GM21786 (cell line): ENCODE measurements around the gene ZNF77.
"Not testable (repeated sequence)": the region's sequence is repeated elsewhere in the genome, so short reads cannot be mapped to it uniquely, and the experiment has no call there.

Source experiments
- ATAC-seq: cut with Tn5 transposase; IDR thresholded peaks from one replicate; pipeline ENCODE4 v1.9.1; 2021; ENCODE audit not compliant: unreplicated experiment

Gene ZNF77

DNA sequence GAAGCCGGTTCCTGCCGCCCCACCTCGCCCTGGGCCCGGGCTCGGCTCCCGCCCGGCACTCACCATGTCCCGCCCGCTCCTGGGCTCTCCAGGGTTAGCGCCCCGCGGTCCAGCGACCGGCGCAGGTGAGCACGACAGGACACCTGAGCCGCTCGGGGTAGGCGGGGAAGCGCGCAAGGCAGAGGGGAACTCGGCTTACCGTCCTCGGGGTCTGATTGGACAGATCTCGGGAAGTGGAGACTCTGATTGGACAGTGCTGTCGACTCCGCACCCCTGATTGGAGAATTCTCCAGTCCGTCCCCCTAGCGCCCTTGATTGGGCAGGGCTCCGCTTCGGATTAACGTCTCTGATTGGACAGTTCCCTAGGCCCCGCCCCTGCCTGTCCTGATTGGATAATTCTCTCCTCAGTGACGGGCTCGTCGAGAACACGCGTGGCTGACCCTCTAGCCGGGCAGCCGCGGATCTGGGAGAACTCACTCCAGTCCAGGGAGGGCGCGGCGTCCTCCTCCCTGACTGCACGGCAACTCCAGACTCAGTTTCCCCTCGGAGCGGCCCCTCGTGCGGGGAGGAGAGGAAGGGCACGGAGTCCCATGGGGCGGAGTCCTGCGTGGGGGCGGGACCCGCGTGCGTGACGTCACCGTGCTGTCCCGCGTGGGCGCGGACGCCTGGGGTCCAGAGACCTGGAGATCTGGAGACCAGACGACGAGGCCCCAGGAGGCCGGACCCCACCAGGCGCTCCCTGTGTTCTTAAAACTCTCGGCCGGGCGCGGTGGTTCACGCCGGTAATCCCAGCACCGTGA is at the start of gene ZNF77:
TSS of gene ZNF77 (minus strand) at position 197 of the 800 bp plus-strand sequence. CDS start at position 66, 131 bp downstream.
- peak; percentile 98 for ATAC-seq

- ATAC-seq, result no peak
Observed at GRCh38 chr19:2993579-2993978, 48.8 kb upstream of the ZNF77 start.

- no peak for ATAC-seq
Observed at GRCh38 chr19:2992958-2993357, 48.2 kb upstream of the ZNF77 start.

DNA sequence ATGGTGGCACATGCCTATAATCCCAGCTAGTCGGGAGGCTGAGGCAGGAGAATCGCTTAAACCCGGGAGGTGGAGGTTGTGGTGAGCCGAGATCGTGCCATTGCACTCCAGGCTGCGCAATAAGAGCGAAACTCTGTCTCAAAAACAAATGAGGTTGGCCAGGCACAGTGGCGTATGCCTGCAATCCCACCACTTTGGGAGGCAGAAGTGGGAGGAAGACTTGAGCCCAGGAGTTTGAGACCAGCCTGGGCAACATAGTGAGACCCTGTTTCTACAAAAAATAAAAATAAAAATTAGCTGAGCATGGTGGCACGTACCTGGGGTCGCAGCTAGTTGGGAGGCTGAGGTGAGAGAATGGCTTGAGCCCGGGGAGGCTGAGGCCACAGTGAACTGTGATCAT is 47.6 kb upstream of the ZNF77 start:
- ATAC-seq, result not testable (repeated sequence)

DNA sequence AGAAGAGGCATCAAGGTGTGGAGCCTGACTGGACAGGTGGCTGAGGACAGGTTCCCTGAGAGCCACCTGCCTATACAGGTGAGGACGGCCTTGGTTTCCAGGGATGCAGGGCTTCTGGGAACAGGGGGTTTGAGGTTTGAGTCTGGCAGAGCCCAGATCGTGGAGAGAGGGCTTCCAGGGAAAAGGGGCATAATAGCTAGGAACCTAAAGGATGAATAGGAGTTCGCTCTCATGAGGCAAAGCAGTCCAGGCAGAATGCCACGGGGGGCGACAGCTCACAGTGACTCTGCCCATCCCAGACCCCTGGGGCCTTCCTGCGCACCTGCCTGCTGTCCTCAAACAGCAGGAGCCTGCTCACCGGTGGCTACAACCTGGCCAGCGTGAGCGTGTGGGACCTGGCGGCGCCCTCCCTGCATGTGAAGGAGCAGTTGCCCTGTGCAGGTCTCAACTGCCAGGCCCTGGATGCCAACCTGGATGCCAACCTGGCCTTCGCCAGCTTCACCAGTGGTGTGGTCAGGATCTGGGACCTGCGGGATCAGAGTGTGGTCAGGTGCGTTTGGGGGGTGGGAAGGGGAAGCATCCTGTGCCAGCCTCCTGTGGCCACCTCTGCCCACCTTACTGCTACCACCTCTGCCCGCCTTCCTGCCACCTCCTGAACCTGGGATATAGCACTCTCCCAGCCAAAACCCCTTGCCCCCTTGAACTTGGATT is 44.6 kb upstream of the ZNF77 start:
- no peak for ATAC-seq

DNA sequence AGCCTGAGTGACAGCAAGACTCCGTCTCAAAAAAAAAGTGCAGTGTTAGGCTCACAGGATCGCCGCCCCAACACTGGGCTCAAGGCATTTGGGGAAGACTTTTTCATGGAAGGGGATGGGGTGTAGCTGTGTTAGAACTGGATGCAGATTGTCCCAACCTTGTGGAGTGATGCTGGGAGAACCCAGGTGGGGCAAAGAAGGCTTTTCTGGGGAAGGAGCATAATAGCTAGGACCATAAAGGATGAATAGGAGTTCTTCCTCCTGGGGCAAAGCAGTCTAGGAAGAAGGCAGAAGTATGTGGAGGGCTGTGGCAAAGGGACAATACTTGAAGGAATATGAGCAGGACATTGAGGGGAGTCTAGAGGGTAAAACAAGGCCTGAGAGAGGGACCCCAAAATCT is 43.8 kb upstream of the ZNF77 start:
- no peak for ATAC-seq

DNA sequence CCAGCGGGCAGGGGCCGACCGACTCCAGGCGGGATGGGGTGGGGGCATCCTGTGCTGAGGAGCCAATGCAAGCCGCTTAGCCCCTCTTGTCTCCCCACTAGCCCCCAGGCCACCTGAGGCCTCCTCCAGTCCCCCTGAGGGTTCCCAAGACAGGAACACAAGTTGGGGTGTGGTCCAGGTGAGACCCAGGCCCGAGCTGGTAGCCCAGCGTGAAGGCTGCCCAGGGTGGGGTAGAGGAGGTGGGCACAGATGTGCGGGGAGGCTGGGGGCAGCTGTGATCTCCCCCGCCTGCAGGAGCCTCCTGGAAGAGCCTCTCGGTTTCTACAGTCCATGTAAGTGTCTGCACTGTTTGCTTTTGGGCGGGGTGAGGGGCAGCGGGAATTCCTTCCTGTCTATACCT is 43.0 kb upstream of the ZNF77 start:
- no peak for ATAC-seq

DNA sequence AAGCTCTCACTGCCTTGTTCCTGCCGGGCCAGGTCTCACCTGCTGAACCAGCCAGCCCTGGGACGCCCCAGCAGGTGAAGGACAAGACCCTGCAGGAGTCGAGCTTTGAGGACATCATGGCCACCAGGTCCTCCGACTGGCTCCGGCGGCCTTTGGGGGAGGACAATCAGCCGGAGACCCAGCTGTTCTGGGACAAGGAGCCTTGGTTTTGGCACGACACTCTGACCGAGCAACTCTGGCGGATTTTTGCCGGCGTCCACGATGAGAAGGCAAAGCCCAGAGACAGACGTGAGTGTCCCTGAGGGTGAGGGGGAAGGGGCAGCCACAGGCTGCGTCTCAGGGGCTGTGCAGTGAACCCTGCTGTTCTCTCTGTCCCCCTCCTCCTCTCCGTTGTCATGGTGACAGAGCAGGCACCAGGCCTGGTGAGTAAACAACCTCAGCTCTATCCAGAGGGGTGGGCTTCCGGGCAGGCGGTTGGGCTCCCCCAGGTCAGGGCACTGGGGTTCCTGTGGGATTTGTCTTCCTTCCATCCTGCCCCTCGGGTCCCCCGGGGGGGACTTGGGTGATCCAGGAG is 42.3 kb upstream of the ZNF77 start:
- ATAC-seq, result no peak

DNA sequence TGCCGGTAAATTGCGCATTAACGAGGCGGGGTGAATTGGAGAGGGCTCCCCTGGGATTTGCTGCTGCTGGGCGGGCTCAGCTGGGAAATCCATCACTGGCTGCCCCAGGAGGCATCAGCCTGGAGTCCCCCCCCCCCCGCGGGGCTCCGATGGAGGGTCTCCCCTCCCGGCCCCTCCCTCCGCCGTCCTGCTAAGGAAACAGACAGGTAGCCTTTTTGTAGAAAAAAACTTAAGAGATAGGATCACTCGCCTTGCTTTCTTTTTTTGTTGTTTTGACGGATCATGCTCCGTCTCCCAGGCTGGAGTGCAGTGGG is 39.4 kb upstream of the ZNF77 start:
- ATAC-seq, result no peak

GRCh38 chr19:2983351-2984214 is 38.8 kb upstream of the ZNF77 start:
- no peak for ATAC-seq

DNA sequence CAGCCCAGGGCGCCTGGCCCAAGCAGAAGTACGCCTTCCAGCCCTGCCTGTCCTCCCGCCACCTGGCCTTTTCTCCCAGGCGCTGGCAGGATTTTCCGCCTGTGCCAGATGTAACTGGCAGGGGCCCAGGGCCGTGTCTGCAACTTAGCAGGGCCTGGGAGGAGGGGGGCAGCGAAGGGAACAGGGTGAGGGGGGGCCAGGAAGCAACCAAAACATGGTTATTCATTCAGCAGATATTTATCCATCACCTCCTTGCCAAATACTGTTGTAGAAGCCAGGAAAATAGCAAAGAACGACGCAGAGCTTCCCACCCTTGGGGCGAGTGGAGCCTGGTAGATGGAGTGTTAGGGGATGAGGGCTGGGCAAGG is 38.2 kb upstream of the ZNF77 start:
- no peak for ATAC-seq

DNA sequence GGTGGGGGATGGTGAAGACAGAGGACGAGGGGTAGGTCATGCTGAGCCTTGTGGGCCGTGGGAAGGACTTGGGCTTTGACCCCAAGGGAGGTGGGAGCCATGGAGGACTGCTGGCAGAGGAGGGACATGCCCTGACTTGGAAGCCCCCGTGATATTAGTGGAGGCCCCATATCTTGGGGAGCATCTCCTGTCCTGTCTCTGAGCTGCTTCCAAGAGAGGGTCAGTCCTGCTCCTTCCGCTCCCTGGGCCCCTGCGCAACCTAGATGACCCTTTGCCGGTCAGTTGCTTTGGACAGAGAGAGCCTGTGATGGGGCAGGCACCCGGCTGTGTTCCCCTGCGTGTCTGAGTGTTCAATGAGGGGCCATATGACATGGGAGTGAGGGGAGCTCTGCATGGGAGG is 37.8 kb upstream of the ZNF77 start:
- ATAC-seq, result no peak

DNA sequence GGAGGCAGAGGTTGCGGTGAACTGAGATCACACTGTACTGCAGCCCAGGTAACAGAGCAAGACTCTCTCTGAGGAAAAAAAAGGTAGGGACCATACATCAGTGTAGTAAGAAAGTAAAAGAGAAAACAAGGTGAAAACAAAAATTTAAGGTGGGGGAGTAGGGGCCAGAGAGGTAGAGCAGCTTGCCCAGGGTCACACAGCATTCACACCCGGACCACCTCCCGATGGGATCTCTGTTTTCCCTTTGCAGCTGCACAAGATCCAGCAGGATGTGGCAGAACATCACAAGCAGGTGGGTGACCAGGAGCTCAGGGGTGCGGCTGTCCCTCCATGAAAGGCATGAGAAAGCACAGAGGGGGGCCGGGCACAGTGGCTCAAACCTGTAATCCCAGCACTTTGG is 37.1 kb upstream of the ZNF77 start:
- ATAC-seq, result no peak

- no peak for ATAC-seq
Observed at GRCh38 chr19:2978772-2979171, 34.0 kb upstream of the ZNF77 start.

- no peak for ATAC-seq
Observed at GRCh38 chr19:2978166-2978767, 33.5 kb upstream of the ZNF77 start.

DNA sequence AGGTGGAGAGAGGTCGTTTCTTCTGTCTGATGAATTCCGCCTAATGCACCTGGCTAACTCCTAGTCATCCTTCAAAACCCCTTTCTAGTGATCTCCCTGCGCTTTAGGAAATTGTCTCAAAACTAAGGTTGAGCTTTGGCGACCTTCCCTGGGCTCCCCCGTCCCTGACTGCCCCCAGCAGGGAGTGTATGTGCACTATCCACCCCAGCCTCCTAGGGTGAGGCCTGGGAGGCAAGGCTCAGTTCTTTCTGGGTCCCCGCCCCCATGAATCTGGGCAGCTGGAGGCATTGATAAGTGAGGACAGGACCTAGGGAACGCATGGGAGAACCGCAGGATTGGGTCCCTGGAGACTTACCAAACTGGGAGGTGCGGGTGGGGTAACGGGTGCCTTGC is 33.0 kb upstream of the ZNF77 start:
- ATAC-seq, result no peak

- ATAC-seq, result peak; percentile 90
Observed at GRCh38 chr19:2977001-2977745, 32.4 kb upstream of the ZNF77 start, which contains the start of gene TLE6. TSS of gene TLE6 (plus strand) at chr19:2977564. CDS start at chr19:2978234, 670 bp downstream.

- no peak for ATAC-seq
Observed at GRCh38 chr19:2976609-2977000, 31.8 kb upstream of the ZNF77 start.

DNA sequence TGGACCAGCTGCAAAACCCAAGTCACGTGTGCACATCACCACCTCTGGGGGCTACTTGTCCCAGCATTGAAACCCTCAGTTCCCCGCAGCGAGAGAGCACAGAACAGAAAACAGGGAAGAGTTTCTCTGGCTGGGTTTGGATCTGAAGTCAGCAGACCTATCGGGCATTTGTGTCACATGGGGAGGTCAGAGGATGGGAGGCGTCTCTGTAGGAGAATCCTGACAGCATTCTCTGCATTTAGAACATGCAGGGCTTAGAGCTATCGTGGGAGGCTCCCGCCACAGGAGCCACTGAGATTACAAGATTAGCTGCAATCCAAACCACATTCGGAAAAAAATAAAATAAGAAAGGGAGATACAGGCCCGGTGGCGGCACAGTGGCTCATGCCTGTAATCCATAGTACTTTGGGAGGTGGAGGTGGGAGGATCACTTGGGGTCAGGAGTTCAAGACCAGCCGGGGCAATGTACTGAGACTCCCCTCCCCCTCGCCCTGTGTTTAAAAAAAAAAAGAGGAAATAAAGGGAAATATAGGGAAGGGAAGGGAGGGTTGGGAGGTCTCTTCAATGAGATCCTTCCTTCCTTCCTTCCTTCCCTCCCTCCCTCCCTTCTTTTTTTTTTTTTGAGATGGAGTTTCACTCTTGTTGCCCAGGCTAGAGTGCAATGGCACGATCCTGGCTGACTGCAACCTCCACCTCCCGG is 29.7 kb upstream of the ZNF77 start:
- no peak for ATAC-seq

GRCh38 chr19:2973229-2973628 is 28.5 kb upstream of the ZNF77 start:
- no peak for ATAC-seq
